ENCODE results near the gene DYNLT1.

GRCh38 chr6:158687506-158687905, 43.0 kb upstream of the DYNLT1 start:
- TF ChIP-seq EZH2 (IDR thresholded peaks at IDR 0.05; ENCODE audit: low read depth, unreplicated experiment) (no peak), CREB1 (CRISPR knock-in tag; IDR thresholded peaks at IDR 0.05; ENCODE audit: low read depth) (no peak), POLR2AphosphoS5 (IDR thresholded peaks at IDR 0.05; ENCODE audit: low read depth) (no peak), CTCF (conservative IDR thresholded peaks at IDR 0.05; ENCODE audit: low read depth in 2 of 2) (no peak), REST (IDR thresholded peaks at IDR 0.05; ENCODE audit: unreplicated experiment) (no peak), ZNF462 (CRISPR knock-in tag; IDR thresholded peaks at IDR 0.05) (no peak), EZH2phosphoT487 (IDR thresholded peaks at IDR 0.05; ENCODE audit: unreplicated experiment) (no peak), JUNB (IDR thresholded peaks at IDR 0.05; ENCODE audit: unreplicated experiment) (no peak), ZNF331 (CRISPR knock-in tag; IDR thresholded peaks at IDR 0.05; ENCODE audit: low read depth) (no peak), ZNF114 (CRISPR knock-in tag; IDR thresholded peaks at IDR 0.05) (no peak), ETS1 (IDR thresholded peaks at IDR 0.05) (no peak), NANOG (IDR thresholded peaks at IDR 0.05; ENCODE audit: borderline replicate concordance) (no peak), STAT1 (IDR thresholded peaks at IDR 0.05; ENCODE audit: unreplicated experiment) (no peak)

All from GM23338 (cell line).